Erythroblast (primary cell): ENCODE measurements around the gene TSC2.

ENCODE experiments used
- GATA1 ChIP-seq: IDR thresholded peaks from 2 replicates; pipeline ENCODE4 v1.6.1; 2011; ENCODE audit warnings: low read depth, mild to moderate bottlenecking, control low read depth, low read length, moderate library complexity
- POLR2A ChIP-seq: IDR thresholded peaks from 2 replicates; pipeline ENCODE4 v1.6.1; 2011; ENCODE audit warnings: mild to moderate bottlenecking, low read length

- TF ChIP-seq POLR2A = peak; percentile 36
- TF ChIP-seq GATA1 = no peak
These were observed 39.7 kb upstream of the TSC2 start for GRCh38 chr16:2008009-2008526.
